RCC 7860 (cell line): ENCODE results near the gene CDKN2B.
"Not testable (repeated sequence)": the region's sequence is repeated elsewhere in the genome, so short reads cannot be mapped to it uniquely, and the experiment has no call there.

Source experiments
- DNase-seq: peaks from one replicate; pipeline ENCODE4 v3.0.0-alpha.2; 2015; ENCODE audit warnings: low spot score
- FAIRE-seq: peaks from 2 replicates; lab custom pipeline; 2012; peaks lifted over from hg19 to GRCh38; lab: Jason Lieb, UNC

The CDKN2B gene

DNA sequence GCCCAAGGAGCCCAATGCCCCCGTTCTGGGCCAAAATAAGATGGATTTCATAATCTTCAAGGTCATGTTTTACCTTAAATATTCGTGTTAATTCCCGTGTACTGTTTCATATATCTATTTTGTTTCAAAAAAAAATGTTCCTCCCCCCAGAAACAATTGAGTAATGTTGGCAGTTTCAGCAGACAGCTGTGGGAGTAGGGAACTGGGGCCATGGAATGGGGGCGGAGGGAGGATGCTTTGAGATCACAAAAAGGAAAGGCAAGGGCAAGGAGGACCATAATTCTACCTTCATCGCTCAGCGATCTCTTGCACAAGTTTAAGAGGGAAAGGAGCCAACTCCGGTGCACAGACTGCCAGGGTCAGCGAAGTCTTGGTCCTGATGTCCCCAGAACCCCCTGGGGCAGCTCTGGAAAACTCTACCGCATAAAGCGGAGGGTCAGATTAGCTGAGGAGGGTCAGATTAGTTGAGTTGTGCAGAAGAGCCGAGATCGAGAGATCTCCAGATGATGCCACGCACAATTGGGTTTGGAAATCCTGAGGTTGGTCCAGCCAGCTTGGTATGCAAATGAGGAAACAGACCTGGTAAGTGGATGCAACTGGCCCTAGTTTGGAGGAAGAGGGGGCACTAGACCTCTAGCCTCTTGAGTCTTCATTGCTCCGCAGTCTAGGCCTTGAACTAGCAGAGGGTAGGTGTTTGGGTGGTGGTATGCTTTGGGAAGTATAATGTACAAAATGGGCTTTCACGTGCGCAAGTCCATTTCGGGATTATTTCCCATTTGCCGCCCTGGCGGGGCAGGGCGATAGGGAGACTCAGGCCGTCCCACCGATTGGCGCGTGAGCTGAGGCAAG is 38.9 kb downstream of the CDKN2B start:
- FAIRE-seq (no peak), DNase-seq (no peak)

DNA sequence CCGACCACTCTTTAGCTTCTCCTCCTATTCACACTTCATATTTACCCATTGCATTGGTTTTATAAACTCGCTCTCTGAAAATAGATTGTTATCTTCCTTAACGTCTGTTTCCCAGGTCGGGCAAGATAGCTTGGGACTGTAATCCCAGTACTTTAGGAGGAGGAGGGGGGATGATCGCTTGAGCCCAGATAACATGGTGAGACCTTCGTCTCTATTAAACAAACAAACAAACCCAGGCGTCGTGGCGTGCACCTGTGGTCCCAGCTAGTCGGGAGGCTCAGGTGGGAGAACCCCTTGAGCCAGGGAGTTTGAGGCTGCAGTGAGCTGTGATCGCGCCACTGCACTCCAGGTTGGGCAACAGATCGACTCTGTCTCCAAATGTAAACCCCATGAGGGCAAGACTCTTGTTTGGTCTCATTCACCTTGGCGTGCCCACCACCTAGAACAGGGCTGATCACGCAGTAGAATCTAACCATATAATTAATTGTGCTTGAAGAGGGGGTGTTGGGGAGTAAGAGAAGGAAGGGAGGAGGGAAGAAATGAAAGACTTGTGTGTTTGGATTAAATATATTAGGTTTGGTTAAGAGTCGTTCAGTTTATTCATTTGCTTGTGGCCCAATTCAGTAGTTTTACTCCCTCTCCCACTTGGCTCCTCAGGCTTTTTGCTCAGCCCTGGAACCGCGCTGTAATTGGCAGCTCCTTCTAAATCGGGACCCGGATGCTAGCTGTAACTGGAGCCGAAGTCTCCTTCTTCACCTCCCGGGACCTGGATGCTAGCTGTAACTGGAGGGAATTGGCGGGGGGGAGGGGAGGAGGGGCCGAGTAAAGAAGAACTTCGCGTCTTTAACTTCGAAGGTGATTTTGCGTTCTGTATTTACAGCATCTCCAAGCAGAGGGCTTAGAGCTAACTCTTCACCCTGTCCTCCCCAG is 39.8 kb downstream of the CDKN2B start:
- FAIRE-seq (no peak), DNase-seq (no peak)

DNA sequence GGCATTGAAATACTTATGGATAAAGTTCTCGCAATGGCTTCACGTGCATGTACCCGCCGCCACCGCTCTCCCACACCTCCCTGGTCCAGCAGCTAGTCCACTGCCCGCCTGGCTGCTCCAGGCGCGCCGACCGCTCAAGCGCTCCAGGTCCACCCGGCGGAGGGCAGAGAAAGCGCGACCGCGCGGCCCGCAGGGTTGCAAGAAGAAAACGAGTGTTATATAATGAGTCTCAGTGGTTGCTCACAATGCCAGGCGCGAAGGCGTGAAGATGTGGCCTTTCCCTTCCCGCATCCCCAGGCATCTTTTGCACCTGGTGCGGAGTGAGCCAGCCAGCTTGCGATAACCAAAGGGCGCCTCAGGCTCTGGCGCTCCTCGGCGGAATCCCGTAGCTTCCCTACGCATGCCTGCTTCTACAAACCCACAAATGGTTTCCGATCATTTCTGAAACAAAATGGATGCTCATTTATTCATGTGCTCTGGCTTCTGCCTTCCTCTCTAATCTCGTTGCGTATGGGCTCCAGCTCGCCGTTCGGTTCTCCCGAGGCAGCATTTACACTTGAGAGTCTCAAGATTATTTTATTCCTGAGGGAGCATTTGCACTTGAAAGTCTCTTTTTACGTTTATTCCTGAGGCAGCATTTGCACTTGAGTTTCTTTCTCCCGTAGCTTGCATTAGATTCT is 40.6 kb downstream of the CDKN2B start:
- no peak for DNase-seq
- no peak for FAIRE-seq

DNA sequence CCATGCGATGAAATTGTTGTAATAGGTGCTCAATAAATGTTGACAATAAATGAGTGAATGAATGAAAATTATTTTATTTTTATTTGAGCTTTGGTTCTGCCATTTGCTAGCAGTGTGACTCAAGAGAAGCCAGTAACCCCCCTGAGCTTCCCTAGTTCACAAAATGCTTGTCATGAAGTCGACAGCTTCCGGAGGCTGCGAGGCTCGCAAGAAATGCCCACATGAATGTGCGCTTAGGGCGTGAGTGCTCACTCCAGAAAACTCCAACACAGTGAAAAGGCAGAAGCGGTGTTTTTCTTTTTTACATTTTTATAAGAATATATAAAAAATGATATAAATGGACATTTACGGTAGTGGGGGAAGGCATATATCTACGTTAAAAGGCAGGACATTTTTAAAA is 41.4 kb downstream of the CDKN2B start:
- FAIRE-seq, result no peak
- DNase-seq, result no peak

DNA sequence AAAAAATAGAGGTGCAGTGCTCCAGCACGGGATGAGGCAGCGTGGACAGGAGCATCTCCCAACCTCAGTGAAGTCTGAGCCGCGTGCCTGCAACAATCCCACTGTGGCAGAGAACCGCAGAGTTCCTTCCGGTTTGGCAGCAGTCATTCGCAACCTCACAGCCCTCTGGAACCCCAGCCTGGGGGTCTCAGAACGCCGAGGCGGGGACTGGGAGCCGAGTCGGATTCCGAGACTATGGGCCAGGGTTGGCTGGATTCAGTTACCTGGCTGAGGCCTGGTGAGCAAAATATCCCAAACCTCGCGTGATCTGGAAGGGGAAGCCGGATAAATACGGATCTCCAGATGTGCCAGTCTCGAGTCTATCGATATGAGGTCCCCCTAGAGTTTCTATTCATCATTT is 41.9 kb downstream of the CDKN2B start:
- DNase-seq, result no peak
- FAIRE-seq, result no peak

DNA sequence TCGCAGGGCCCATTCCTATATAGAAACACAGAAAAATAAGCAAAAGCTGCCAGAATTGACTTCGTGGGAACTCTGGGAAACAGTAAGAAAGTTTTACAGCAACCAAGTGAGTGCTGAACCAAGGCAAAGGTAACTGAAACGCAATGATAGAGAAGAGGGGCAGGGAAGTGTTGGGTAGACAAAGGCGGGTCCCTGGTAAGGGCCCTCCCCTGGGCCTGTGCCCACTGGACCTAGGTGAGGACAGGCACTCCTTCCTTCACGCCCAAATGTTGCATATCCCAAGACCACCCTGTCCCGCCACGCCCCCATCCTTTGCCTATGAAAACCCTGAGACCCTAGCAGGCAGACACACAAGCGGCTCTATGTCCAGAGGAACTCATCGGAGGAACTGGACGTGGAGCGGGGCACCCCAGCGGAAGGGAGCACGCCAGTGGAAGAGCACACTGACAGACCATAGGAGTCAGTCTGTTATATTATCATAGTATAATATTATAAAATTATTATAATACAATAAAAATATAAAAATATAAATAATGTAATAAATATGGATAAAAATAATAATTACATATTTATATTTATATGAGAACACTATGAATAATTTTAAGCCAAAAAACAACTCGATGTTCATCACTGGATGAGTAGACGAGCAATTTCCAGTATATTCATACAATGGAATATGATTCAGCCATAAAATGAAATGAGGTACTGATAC is 42.8 kb downstream of the CDKN2B start:
- DNase-seq (no peak), FAIRE-seq (no peak)

DNA sequence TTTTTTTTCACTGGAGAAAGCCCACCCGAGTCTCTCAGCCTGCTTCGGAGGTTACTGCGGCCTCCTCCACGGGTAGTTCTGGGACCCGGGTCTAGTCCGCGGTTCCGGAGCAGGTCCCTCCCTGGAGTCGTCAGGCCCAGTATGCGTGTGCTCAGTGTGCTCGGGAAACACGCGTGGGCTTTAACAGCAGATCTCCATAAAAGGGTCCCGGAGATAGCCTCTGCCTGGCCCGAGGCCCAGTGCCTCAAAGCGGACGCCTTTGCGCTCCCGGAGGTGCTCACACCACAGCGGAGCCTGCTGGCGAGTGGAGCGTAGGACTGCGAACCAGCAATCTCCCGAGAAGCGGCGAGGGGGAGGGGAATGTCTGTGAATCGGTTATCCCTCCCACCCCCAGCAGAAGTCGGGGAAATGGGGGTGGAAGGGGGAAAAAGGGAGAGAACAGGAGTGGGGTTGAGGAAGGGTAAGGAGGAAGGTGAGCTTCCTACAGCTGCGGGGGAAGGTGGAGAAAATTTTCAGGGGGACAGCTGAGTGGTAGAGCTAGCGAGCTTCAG is 43.6 kb downstream of the CDKN2B start:
- DNase-seq, result no peak
- no peak for FAIRE-seq

DNA sequence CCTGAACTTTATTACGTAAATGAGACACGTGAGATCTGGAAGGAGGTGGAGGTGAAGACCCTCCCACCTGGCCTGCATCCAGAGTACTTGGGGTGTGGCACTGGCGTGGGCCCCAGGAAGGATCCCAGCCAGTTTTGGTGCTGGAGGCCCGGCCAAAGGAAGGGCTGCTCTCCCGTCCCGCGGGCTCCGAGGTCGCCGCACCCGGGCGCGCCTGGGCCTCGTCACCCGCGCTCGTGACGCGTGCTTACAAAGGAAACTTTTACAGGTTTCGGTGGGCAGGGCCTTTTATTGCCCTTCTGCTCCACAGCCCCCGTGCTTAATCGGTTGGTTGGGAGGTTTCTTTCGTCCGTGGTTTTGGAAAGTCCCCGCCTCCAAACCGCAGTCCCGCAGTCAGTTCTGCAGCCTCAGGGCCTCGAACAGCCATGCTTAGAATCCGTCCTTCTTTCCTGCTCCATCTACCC is 44.1 kb downstream of the CDKN2B start:
- FAIRE-seq, result no peak
- no peak for DNase-seq

DNA sequence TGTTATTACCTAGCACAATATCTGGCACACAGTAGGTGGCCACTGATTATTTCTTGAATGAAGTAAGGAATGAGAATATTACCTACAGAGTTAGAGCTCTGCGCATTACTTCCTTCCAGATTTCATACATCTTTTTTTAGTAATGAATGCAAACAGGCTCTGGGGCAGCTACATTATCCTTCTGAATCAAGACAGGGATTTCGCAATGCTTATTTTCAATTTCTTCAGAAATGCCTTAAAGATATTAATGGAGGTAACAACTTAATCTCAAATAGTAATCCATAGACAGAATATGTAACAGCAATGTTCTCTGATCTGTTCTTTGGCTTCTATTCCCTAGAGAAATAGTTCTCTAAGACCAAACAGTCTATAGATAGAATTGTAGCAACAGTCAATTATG is 47.5 kb downstream of the CDKN2B start:
- FAIRE-seq (no peak), DNase-seq (no peak)

DNA sequence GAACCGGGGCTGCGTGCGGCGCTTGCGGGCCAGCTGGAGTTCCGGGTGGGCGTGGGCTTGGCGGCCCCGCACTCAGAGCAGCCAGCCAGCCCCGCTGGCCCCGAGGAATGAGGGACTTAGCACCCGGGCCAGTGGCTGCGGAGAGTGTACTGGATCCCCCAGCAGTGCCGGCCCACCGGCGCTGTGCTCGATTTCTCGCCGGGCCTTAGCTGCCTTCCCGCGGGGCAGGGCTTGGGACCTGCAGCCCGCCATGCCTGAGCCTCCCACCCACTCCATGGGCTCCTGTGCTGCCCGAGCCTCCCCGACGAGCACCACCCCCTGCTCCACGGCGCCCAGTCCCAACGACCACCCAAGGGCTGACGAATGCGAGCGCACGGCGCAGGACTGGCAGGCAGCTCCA is 49.8 kb downstream of the CDKN2B start:
- not testable (repeated sequence) for DNase-seq, FAIRE-seq

DNA sequence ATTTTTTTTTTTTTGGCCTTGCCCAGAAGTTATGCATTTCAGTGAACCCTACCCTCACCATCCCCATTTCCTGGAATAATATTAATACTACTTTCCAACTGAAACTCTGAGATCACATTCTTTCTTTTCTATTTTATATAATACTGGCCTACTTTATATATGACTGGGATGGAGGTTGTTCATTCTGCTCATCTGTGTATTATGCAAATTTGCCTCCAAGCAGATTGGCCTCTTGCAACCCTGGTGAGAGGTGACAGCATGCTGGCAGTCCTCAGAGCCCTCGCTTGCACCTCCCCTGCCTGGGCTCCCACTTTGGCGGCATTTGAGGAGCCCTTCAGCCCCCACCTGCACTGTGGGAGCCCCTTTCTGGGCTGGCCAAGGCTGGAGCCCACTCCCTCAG is 50.3 kb downstream of the CDKN2B start:
- FAIRE-seq (no peak), DNase-seq (no peak)
